ENCODE results near the gene MT1A. TPM values are rescaled to one million over a fixed set of nuclear protein-coding genes. Genes with fewer than 3 reads are reported as not detected.
A peak's percentile ranks its signal among the peaks of the same experiment; 100 is the strongest.

MT1A gene
- polyA plus RNA-seq, 1 experiment, result not detected

- Histone ChIP-seq H3K36me3 (ENCODE audit: control insufficient read depth, insufficient read depth, low read length) (no peaks in the 10 kb centered on the region), H3K4me3 (ENCODE audit: low read depth, low read length) (peak within 1 kb of the TSS; percentile 38), H3K27me3 (ENCODE audit: control insufficient read depth, insufficient read depth, low read length) (peaks cover 34% of the 10 kb centered on the region)
- DNase-seq (ENCODE audit: low read depth), result no peak
- POLR2A ChIA-PET, result no interaction called here
- CTCF ChIA-PET, result interaction anchor here (0.9 to 2.9 kb wide), 2 partner anchors 9 to 55 kb away, joined by 3 to 8 read pairs; no protein-coding TSS in a partner anchor
- no peak for TF ChIP-seq CTCF (IDR thresholded peaks at IDR 0.05; ENCODE audit: insufficient read depth, low read depth, low read length)
These were observed 6.2 kb upstream of the MT1A start, which contains the start of gene MT1M for GRCh38 chr16:56632156-56632847. Gene MT1M (plus strand): TSS chr16:56632659. CDS start chr16:56632732, 73 bp downstream.

- DNase-seq (ENCODE audit: low read depth), result no peak
- TF ChIP-seq CTCF (IDR thresholded peaks at IDR 0.05; ENCODE audit: insufficient read depth, low read depth, low read length), result no peak
- POLR2A ChIA-PET, result no interaction called here
- H3K4me3 ChIP-seq (ENCODE audit: low read depth, low read length), result no peak overlapping the region
- CTCF ChIA-PET, result interaction anchor here (0.9 to 2.9 kb wide), 2 partner anchors 9 to 55 kb away, joined by 3 to 8 read pairs; no protein-coding TSS in a partner anchor
- H3K27me3 ChIP-seq (ENCODE audit: control insufficient read depth, insufficient read depth, low read length), result peaks cover 38% of the 10 kb centered on the region
- no peaks in the 10 kb centered on the region for H3K36me3 ChIP-seq (ENCODE audit: control insufficient read depth, insufficient read depth, low read length)
These were observed 5.6 kb upstream of the MT1A start for GRCh38 chr16:56632848-56633365.

GRCh38 chr16:56633535-56633934, 4.9 kb upstream of the MT1A start:
- POLR2A ChIA-PET, result no interaction called here
- DNase-seq (ENCODE audit: low read depth), result no peak
- no peak for TF ChIP-seq CTCF (IDR thresholded peaks at IDR 0.05; ENCODE audit: insufficient read depth, low read depth, low read length)
- CTCF ChIA-PET, result interaction anchor here (0.5 to 1.3 kb wide), 2 partner anchors 69 to 95 kb away, joined by 3 to 5 read pairs; no protein-coding TSS in a partner anchor
- no peaks in the 10 kb centered on the region for H3K36me3 ChIP-seq (ENCODE audit: control insufficient read depth, insufficient read depth, low read length)
- H3K4me3 ChIP-seq (ENCODE audit: low read depth, low read length), result no peak overlapping the region
- peaks cover 41% of the 10 kb centered on the region for H3K27me3 ChIP-seq (ENCODE audit: control insufficient read depth, insufficient read depth, low read length)

GRCh38 chr16:56634715-56635440, 3.6 kb upstream of the MT1A start:
- DNase-seq (ENCODE audit: low read depth), result no peak
- ChIA-PET CTCF (interaction anchor here (1.3 kb wide), 1 partner anchor 67 kb away, joined by 5 read pairs; no protein-coding TSS in a partner anchor), POLR2A (no interaction called here)
- Histone ChIP-seq H3K36me3 (ENCODE audit: control insufficient read depth, insufficient read depth, low read length) (no peaks in the 10 kb centered on the region), H3K4me3 (ENCODE audit: low read depth, low read length) (no peak overlapping the region), H3K27me3 (ENCODE audit: control insufficient read depth, insufficient read depth, low read length) (peaks cover 41% of the 10 kb centered on the region)
- TF ChIP-seq CTCF (IDR thresholded peaks at IDR 0.05; ENCODE audit: insufficient read depth, low read depth, low read length), result no peak

GRCh38 chr16:56635441-56635967, 3.0 kb upstream of the MT1A start:
- peaks cover 41% of the 10 kb centered on the region for H3K27me3 ChIP-seq (ENCODE audit: control insufficient read depth, insufficient read depth, low read length)
- POLR2A ChIA-PET, result no interaction called here
- H3K4me3 ChIP-seq (ENCODE audit: low read depth, low read length), result no peak overlapping the region
- H3K36me3 ChIP-seq (ENCODE audit: control insufficient read depth, insufficient read depth, low read length), result no peaks in the 10 kb centered on the region
- CTCF ChIA-PET, result no interaction called here
- no peak for TF ChIP-seq CTCF (IDR thresholded peaks at IDR 0.05; ENCODE audit: insufficient read depth, low read depth, low read length)
- DNase-seq (ENCODE audit: low read depth), result no peak
